ENCODE measurements around the gene MZB1.
"Not testable (repeated sequence)": the region's sequence is repeated elsewhere in the genome, so short reads cannot be mapped to it uniquely, and the experiment has no call there.

Gene MZB1

DNA sequence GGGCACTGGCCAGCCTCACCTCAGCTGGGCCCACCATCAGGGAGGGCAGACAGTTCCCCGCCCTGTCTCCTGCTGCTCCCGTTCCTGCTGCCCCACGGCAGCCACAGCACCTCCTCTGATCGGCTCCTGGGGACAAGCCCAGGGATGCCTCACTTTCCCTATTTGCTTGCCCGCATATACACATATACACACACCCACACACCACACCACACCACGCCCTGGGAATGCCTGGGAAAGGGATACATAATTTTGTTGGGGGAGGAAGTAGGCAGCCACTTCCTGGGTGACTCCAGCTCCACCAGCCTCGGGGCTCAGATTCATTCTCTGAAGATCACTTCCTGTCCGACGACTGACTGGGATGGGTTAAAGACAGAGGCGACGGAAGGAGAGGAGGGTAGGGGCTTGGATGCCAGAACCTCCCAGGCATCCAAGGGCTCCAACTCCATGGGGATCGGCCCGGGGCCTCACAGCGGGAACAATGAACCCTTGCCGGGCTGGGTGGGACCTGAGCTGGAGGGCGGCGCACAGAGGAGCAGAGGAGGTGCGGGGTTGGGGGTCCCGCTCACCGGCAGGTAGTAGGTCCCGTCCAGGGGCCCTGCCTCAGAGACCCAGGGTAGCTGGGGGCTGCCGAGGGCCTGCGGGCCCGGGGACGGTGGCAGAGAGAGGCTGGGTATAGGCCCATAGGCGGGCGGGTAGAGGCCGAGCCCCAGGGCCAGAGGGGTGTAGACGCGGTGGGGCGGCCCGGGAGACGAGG, 2.0 kb upstream of the MZB1 start:
- DNase-seq (ENCODE audit: low read depth in 3 of 3): no peak

DNA sequence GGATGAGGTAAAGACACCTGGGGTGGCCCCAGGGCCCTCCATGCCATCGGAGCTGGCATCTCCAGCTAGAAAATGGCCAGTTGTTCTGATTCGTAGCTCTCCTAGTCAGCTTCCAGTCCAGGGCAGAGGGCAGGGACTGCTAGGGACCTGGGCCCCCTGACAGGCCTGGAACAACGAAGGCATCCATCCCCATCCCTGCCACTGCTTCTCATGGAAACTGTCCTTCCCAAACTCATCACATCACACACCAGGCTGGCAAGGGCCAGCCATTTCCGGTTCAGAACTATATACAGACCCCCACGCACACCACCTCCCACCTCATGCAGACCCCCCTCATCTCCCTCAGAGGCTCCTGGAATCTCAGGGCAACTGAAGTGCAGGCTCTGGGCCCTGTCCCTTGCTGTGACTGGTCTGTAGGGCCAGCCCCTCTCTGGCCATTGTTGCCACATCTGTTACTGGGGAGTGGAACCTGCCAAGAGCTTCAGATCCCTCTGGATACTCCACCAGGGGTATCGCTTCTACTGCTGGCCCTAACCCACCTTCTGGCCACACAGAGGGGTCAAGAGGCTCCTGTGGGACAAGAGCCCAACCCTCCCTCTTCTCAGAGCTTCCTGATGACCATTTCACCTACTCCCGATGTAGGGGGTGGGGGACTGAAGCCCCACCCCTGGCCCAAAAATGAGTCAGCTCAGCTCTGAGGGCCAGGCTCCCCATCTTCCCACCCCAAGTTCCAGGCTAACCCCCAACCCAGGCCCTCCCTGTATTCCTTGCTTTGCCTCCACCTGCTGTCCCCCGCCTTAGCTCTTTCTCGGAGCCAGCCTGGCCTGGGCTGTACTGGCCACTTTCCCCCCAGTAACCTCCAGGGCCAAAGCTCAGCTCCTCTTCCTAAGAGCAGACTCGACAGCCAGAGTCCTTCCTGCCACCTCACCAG, 1.2 kb upstream of the MZB1 start:
- DNase-seq (ENCODE audit: low read depth in 3 of 3): no peak

DNA sequence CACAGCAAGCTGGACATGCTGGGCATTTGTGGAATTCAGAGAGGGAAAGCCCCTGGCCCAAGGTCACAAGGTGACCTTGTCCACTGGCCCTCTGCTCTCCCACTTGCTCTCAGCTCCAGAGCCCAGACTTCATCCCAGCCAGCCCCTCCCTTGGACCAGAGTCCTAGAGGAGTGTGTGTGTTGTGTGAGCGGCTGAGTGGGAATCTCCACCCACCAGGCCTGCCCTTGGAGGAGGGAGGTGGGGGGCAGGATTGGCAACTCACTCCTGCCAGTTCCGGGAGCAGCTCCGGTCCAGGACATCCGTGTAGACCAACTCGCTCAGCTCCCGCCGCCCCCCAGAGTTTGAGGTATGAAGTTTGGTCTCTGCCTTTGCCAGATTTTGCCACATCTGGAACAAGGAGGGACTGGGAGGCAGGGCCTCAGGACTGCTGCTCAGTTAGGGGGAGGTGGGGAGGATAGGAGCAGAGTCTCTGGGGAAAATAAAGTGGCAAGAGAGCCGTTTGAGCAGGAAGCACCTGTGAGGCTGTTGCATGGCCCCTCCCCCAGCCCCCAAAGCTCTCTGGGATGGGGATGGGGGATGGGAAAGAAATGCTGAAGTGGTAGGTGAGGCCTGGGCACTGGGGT, 1.4 kb downstream of the MZB1 start:
- DNase-seq (ENCODE audit: low read depth in 3 of 3): no peak

DNA sequence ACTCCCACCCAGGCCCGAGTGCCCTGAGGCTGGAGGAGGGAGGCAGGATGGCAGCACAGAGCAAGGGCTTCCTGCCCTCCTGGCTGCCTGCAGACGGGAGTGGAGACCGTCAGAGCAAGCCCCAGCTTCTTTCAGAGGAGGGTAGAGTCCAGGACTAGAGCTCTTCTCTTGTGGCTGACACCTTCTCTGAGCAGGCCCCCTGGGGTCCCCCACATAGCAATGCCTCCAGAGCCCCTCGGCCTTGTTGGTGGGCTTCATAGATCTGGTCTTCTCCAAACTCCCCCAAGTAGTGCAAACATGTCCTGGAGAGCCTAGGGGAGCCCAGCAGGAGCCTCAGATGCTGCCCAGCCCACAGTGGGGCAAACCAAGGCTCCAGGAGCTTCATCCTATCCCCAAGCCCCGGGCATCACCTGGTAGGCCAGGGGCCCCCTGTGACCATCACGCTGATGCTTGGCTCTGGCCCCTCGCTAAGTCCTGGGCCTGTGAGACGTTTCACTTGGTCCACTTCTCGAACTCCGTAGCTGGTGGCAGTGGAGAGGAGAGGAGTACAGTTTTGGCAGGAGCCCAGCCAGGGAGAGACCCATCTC, 2.0 kb downstream of the MZB1 start:
- DNase-seq (ENCODE audit: low read depth in 3 of 3): no peak

DNA sequence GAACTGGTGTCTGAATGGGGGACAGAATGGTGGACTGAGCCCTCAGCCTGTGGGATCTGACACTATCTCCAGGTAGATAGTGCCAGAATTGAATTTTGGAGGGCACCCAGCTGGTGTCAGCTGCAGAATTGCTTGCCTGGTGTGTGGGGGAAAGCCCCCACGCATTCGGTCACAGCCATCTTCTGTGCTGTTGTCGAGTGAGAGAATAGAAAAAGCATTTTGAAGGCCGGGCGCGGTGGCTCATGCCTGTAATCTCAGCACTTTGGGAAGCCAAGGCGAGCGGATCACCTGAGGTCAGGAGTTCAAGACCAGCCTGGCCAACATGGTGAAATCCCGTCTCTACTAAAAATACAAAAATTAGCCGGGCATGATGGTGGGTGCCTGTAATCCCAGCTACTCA, 2.8 kb downstream of the MZB1 start:
- not testable (repeated sequence) for DNase-seq (ENCODE audit: low read depth in 3 of 3)

- DNase-seq (ENCODE audit: low read depth in 3 of 3): no peak
Observed at GRCh38 chr5:139386050-139386438, 3.7 kb downstream of the MZB1 start.

DNA sequence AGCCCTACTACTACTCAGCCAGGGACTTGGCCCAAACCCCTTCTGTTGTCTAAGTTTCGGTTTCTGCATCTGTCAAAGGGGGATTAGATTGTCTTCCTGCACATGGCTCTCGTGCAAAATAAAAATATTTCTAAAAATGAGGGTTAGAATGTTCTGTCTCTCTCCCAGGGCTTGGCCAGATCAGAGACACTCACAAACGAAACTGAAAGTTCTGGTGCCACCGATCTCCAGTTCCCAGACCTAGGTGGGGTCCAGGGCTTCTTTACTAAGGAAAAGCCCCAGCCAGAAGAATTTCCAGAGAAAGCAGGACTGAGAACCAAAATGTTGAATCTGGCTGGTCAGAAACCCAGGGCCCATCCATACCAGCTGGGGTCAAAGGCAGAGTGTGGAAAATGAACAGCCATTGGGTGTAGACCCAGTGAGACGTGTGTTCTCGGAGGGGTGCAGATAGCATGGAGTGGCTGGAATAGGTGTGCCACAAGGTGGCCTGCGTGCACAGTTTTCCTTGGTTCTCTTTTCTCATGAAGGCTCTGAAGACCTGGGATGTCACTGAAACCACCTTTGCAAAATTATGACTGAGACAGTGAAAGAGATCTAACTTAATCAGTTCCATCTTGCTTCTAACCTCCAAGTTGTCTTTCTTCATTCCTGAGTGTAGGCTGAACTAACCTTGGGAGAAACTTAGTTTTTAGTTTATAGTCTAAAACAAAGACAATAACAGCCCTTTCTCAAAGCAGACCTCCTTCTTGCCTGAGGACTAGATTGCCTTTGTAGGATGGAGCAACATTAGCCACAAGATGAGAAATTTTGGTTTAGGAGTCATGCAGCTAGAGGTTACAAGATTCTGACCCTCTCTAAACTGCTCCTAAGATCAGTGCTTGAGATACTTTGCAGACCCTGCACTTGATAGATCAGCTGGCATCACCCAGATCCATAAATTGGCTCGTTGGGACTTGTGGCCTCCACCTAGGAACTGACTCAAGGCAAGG, 4.4 kb downstream of the MZB1 start:
- DNase-seq (ENCODE audit: low read depth in 3 of 3): no peak

DNA sequence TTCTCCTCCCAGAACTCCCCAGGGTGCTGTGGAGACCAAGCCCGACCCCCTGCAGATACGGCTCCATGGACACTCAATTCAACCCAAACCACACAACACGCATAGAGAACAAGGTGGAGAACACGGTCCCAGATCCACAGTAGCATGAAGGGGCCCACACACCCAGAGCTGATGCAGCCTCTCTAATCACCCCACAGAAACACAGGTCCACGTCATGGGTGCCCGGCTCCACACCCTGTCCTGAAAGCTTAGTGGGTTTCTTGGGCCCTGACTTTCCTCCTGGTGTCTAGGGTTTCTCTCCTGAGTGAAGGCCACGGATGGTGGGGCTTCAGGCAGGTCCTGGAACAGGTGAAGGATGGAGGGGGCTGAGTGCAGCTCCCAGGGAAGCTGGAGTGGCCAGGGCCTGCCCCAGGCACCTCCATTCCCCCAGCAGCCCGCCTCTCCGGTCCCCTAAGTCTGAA, 5.1 kb downstream of the MZB1 start:
- no peak for DNase-seq (ENCODE audit: low read depth in 3 of 3)

DNA sequence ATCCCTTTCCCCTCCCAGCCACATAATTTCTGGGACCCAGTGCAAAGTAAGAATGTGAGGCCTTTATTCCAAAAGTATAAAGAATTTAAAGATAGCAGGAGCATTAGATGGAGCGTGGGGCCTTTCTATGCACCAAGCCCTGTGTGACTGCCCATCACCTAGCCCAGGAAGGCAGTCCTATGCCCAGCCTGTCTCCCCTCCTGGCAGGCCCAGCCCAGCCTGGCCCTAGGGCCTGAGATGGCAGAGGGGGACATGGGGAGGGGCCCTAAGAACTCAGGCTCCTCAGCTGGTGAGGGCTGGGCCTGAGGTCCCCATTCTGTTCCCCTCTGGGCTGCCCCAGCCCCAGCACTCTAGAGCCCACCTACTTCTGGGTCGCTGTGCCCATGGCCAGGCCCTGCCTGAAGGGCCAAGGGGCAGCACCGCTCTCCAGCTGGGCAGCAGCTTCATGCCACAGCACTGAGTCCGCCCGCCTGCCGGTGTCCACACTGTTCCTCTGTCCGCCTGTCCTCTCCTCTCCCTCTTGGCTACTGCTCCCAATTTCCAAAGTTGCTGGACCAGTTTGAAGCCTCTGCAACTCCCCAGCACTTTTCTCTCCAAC, 5.6 kb downstream of the MZB1 start:
- DNase-seq (ENCODE audit: low read depth in 3 of 3): no peak

- no peak for DNase-seq (ENCODE audit: low read depth in 3 of 3)
Observed at GRCh38 chr5:139383275-139383992, 6.3 kb downstream of the MZB1 start, which contains the start of gene SLC23A1. Gene SLC23A1, minus strand, starts transcription at chr5:139383297. Its CDS starts 44 bp downstream, at chr5:139383253.

GRCh38 chr5:139382807-139383206, 6.9 kb downstream of the MZB1 start:
- no peak for DNase-seq (ENCODE audit: low read depth in 3 of 3)

GRCh38 chr5:139381837-139382761, 7.6 kb downstream of the MZB1 start:
- DNase-seq (ENCODE audit: low read depth in 3 of 3): no peak

DNA sequence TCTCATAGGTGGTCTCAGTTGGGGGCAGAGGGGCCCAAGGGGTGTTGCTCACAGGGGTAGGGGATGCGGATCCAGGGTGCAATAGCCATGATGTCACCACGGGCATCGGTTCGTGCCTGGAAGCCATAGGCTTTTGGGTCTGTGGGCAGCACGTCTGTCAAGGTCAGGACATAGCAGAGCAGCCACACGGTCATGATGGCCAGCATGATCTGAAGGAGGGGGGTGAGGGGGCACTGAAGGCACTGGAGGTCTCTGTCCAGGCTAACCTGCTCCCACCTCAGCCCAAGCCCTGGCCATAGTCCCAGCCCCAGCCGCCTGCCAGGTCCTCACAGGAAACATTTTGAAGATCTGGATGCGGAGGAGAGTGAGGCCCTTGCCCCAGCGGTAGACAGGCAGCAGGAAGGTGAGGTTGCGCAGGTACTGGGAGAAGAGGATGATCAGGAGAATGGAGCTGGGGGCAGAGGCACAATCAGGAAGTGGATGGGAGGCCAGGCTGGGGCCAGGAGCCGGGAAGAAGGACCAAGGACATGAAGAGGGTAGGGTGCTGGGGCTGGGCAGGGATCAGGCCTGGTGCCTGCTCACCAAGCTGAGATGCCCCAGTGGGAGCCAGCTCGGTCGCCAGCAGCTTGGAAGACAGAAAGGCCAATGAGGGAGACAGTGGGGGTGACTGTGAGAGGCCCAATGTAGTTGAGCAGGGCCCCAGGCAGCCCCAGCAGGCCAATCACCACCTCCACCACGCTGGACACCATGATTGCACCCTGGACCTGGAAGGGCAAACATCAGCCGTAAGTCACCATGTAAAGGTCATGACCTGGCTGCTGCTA, 9.9 kb downstream of the MZB1 start:
- DNase-seq (ENCODE audit: low read depth in 3 of 3): no peak

GRCh38 chr5:139378941-139379361, 10.8 kb downstream of the MZB1 start:
- no peak for DNase-seq (ENCODE audit: low read depth in 3 of 3)

GRCh38 chr5:139378101-139378825, 11.4 kb downstream of the MZB1 start:
- DNase-seq (ENCODE audit: low read depth in 3 of 3): no peak

- DNase-seq (ENCODE audit: low read depth in 3 of 3): no peak
Observed at GRCh38 chr5:139377226-139377625, 12.5 kb downstream of the MZB1 start.

DNA sequence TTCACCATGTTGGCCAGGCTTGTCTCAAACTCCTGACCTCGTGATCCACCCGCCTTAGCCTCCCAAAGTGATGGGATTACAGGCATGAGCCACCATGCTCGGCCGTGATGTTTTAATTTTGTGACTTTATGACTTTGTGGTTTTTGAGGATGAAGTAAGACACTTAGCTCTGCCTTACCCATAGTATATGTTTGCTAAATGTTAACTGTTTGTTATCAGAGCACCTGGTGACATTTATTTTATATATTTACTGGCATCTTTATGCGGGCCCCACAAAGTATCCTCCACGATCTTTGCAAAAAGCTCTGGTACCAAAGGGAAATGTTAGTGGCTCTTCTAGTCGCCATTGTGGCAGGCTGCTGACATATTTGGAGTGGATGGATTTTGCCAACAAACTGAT, 13.3 kb downstream of the MZB1 start:
- no peak for DNase-seq (ENCODE audit: low read depth in 3 of 3)

All from stimulated activated CD4-positive, alpha-beta T cell treated with anti-CD3 and anti-CD28 coated beads, TNF-alpha, amount 100 ng/mL, for 4 hours (primary cell).